ENCODE measurements around the gene HSPA8.
A peak's percentile ranks its signal among the peaks of the same experiment; 100 is the strongest.

The HSPA8 gene

GRCh38 chr11:123035831-123036230 lies 26.1 kb downstream of the HSPA8 start:
- Histone ChIP-seq H3K36me3 (ENCODE audit: control insufficient read depth, low read length) (no peaks in the 10 kb centered on the region), H3K4me3 (ENCODE audit: low read length) (no peak overlapping the region), H3K27ac (ENCODE audit: low read depth, low read length) (no peak overlapping the region), H3K79me2 (ENCODE audit: control insufficient read depth, low read length) (no peaks in the 10 kb centered on the region), H4K20me1 (ENCODE audit: control insufficient read depth, insufficient read depth, low read depth, low read length) (no peaks in the 10 kb centered on the region), H3K4me1 (ENCODE audit: control insufficient read depth, low read length) (no peaks in the 10 kb centered on the region), H3K27me3 (ENCODE audit: control insufficient read depth, low read length) (0 out of 2 replicates have a peak, but pooled peaks cover 6% of the 10 kb centered on the region), H3F3A (ENCODE audit: control insufficient read depth, insufficient read depth) (no peaks in the 10 kb centered on the region), H3K9me3 (ENCODE audit: control insufficient read depth, insufficient read depth, low read length) (no peaks in the 10 kb centered on the region), H3K4me2 (ENCODE audit: low read length) (no peak overlapping the region), H3K9me2 (replicated peaks; ENCODE audit: control insufficient read depth, low read length) (no peaks in the 10 kb centered on the region)
- TF ChIP-seq CTCF (IDR thresholded peaks at IDR 0.05; ENCODE audit: low read depth, low read length, poor library complexity, severe bottlenecking): no peak
- TF ChIP-seq EZH2phosphoT487 (IDR thresholded peaks at IDR 0.05; ENCODE audit: borderline replicate concordance, low read length): no peak

GRCh38 chr11:123034597-123034996 lies 27.3 kb downstream of the HSPA8 start:
- no peak for TF ChIP-seq EZH2phosphoT487 (IDR thresholded peaks at IDR 0.05; ENCODE audit: borderline replicate concordance, low read length)
- no peak overlapping the region for H3K27ac ChIP-seq (ENCODE audit: low read depth, low read length)
- H3K79me2 ChIP-seq (ENCODE audit: control insufficient read depth, low read length): no peaks in the 10 kb centered on the region

GRCh38 chr11:123033895-123034294 lies 28.0 kb downstream of the HSPA8 start:
- H3K9me3 ChIP-seq (ENCODE audit: control insufficient read depth, insufficient read depth, low read length): no peaks in the 10 kb centered on the region
- no peaks in the 10 kb centered on the region for H3F3A ChIP-seq (ENCODE audit: control insufficient read depth, insufficient read depth)
- 0 out of 2 replicates have a peak, but pooled peaks cover 7% of the 10 kb centered on the region for H3K27me3 ChIP-seq (ENCODE audit: control insufficient read depth, low read length)
- no peak overlapping the region for H3K4me3 ChIP-seq (ENCODE audit: low read length)
- no peaks in the 10 kb centered on the region for H3K9me2 ChIP-seq (replicated peaks; ENCODE audit: control insufficient read depth, low read length)
- H3K4me2 ChIP-seq (ENCODE audit: low read length): no peak overlapping the region
- no peaks in the 10 kb centered on the region for H4K20me1 ChIP-seq (ENCODE audit: control insufficient read depth, insufficient read depth, low read depth, low read length)
- no peaks in the 10 kb centered on the region for H3K79me2 ChIP-seq (ENCODE audit: control insufficient read depth, low read length)
- H3K27ac ChIP-seq (ENCODE audit: low read depth, low read length): no peak overlapping the region
- H3K4me1 ChIP-seq (ENCODE audit: control insufficient read depth, low read length): no peaks in the 10 kb centered on the region
- no peaks in the 10 kb centered on the region for H3K36me3 ChIP-seq (ENCODE audit: control insufficient read depth, low read length)
- no peak for TF ChIP-seq EZH2phosphoT487 (IDR thresholded peaks at IDR 0.05; ENCODE audit: borderline replicate concordance, low read length)
- peak; percentile 53 for TF ChIP-seq CTCF (IDR thresholded peaks at IDR 0.05; ENCODE audit: low read depth, low read length, poor library complexity, severe bottlenecking)

More at GRCh38 chr11:123034597-123034996, 27.3 kb downstream of the HSPA8 start:
- no peaks in the 10 kb centered on the region for H3F3A ChIP-seq (ENCODE audit: control insufficient read depth, insufficient read depth)
- H3K36me3 ChIP-seq (ENCODE audit: control insufficient read depth, low read length): no peaks in the 10 kb centered on the region
- H3K9me2 ChIP-seq (replicated peaks; ENCODE audit: control insufficient read depth, low read length): no peaks in the 10 kb centered on the region
- H3K27me3 ChIP-seq (ENCODE audit: control insufficient read depth, low read length): 0 out of 2 replicates have a peak, but pooled peaks cover 7% of the 10 kb centered on the region
- H3K9me3 ChIP-seq (ENCODE audit: control insufficient read depth, insufficient read depth, low read length): no peaks in the 10 kb centered on the region
- no peak overlapping the region for H3K4me3 ChIP-seq (ENCODE audit: low read length)
- H4K20me1 ChIP-seq (ENCODE audit: control insufficient read depth, insufficient read depth, low read depth, low read length): no peaks in the 10 kb centered on the region
- H3K4me2 ChIP-seq (ENCODE audit: low read length): no peak overlapping the region
- no peaks in the 10 kb centered on the region for H3K4me1 ChIP-seq (ENCODE audit: control insufficient read depth, low read length)

GRCh38 chr11:123030517-123030916 lies 31.4 kb downstream of the HSPA8 start:
- Histone ChIP-seq H3K27me3 (ENCODE audit: control insufficient read depth, low read length) (peaks cover 14% of the 10 kb centered on the region; the same call in 1 of the 2 replicates), H3K79me2 (ENCODE audit: control insufficient read depth, low read length) (no peaks in the 10 kb centered on the region), H3K4me1 (ENCODE audit: control insufficient read depth, low read length) (no peaks in the 10 kb centered on the region), H4K20me1 (ENCODE audit: control insufficient read depth, insufficient read depth, low read depth, low read length) (no peaks in the 10 kb centered on the region), H3F3A (ENCODE audit: control insufficient read depth, insufficient read depth) (no peaks in the 10 kb centered on the region), H3K4me3 (ENCODE audit: low read length) (no peak overlapping the region), H3K9me2 (replicated peaks; ENCODE audit: control insufficient read depth, low read length) (no peaks in the 10 kb centered on the region), H3K9me3 (ENCODE audit: control insufficient read depth, insufficient read depth, low read length) (no peaks in the 10 kb centered on the region), H3K27ac (ENCODE audit: low read depth, low read length) (no peak overlapping the region), H3K36me3 (ENCODE audit: control insufficient read depth, low read length) (no peaks in the 10 kb centered on the region), H3K4me2 (ENCODE audit: low read length) (no peak overlapping the region)
- TF ChIP-seq CTCF (IDR thresholded peaks at IDR 0.05; ENCODE audit: low read depth, low read length, poor library complexity, severe bottlenecking) (no peak), EZH2phosphoT487 (IDR thresholded peaks at IDR 0.05; ENCODE audit: borderline replicate concordance, low read length) (no peak)
